Activated CD4-positive, alpha-beta T cell treated with anti-CD3 and anti-CD28 coated beads, Interleukin-2, amount 50 U/mL, for 1 hour (primary cell): Measurements from ENCODE around the gene TLE6.
A peak's percentile ranks its signal among the peaks of the same experiment; 100 is the strongest.
"Not testable (repeated sequence)": the region's sequence is repeated elsewhere in the genome, so short reads cannot be mapped to it uniquely, and the experiment has no call there.

Experiments used
- DNase-seq: peaks from one replicate; pipeline ENCODE4 v3.0.0-alpha.2; 2020

Gene TLE6

DNA sequence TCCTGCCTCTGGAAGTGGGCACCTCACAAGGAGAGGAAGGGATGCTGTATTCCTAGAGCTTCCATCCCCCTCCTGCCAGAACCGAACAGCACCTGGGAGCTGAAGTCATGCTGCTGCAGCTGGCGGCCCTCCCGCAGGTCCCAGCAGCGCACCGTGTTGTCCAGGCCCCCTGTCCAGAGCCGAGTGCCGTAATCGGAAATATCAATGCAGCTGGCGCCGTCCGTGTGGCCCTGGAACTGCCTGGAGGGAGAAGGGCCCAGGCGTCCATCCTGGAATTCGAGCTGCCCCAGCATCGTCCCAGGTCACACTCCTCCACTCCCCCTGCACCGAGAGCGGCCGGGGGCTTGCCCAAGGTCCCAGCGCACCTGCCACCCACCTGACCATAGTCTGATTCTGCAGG is 28.0 kb downstream of the TLE6 start:
- DNase-seq: no peak

DNA sequence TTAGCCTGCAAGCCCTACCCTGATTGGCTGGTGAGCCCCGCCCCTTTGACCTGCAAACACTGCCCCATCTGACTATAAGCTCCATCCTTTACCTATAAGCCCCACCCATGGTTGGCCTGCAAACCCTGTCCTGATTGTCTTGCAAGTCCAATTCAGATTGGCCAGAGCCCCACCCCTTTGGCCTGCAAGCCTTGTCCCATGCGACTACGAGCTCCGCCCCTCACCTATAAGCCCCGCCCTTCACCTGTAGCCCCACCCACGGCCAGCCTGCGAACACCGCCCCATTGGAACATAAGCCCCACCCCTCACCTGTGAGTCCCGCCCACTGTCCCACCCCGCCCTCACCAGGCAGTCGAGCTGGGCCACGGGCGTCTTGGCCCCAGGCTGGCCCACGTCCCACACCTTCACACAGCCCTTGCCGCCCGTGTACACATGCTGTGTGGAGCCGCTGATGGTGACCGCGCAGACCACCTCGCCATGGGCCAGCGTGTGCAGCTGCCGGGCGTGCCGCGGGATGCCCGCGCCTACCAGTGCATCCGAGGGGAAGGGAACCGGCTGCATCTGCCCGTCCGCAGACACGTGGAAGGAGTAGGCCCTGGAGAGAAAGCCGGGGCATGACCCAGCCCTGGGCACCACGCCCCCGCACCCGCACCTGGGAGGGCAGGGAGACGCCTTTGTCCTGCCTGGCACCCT is 28.9 kb downstream of the TLE6 start:
- DNase-seq: peak; percentile 25

DNA sequence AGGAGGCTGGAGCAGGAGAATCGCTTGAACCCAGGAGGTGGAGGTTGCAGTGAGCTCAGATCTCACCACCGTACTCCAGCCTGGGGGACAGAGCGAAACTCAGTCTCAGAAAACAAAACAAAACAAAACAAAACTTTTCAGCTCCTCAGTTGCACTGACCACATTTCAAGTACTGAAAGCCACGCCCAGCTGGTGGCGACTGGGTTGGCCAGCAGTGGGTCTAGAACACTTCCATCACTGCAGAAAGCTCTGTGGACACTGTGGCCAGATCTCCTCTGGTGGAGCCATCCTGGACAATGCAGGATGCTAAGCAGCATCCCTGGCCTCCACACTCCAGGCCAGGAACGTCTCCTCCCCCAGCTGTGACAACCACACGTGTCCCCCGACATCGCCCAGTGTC is 30.6 kb downstream of the TLE6 start:
- no peak for DNase-seq

DNA sequence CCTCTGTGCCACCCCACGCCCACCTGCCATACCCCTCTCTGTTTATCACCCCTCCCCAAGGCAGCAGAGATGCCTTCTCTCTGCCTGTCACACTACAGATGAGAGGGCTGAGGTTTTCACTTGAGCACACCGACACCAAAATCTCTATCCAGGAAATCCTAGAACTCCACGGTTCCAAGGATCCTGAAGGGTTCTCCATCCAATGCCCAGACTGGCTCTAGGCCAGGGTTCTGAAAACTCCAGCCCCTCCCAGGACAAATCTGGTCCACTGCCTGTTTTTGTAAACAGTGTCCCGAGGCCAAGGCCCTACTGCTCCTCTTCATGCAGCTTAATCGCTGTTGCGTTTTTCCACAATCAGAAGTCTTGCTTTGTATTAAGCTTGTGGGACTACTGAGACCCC is 31.6 kb downstream of the TLE6 start:
- no peak for DNase-seq

DNA sequence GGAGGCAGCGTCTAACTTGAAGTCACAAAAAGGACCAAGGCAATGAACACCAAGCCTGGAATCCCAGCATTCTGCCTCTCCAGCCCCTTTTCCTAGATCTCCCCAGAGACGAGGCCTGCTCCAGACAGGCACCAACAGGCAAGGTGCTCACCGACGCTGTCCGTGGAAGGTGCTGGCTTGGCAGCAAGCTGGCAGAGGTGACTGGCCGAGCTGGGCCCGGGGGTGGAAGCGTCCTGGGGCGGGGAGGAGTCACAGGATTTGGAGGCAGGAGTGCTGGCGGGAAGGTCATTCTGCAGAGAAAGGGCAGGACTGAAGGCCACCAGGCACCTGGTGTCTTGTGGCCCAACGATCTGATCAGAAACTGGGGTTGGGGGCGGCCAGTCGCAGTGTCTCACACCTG is 33.5 kb downstream of the TLE6 start:
- no peak for DNase-seq

DNA sequence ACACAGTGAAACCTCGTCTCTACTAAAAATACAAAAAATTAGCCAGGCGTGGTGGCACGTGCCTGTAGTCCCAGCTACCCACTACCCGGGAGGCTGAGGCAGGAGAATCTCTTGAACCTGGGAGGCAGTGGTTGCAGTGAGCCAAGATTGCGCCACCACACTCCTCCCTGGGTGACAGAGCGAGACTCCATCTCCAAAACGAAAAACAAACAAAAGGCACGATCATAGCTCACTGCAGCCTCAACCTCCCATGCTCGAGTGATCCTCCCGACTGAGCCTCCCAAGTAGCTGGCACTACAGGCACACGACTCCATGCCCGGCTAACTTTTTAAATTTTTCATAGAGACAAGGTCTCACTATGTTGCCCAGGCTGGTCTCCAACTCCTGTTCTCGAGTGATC is 34.7 kb downstream of the TLE6 start:
- DNase-seq: not testable (repeated sequence)

DNA sequence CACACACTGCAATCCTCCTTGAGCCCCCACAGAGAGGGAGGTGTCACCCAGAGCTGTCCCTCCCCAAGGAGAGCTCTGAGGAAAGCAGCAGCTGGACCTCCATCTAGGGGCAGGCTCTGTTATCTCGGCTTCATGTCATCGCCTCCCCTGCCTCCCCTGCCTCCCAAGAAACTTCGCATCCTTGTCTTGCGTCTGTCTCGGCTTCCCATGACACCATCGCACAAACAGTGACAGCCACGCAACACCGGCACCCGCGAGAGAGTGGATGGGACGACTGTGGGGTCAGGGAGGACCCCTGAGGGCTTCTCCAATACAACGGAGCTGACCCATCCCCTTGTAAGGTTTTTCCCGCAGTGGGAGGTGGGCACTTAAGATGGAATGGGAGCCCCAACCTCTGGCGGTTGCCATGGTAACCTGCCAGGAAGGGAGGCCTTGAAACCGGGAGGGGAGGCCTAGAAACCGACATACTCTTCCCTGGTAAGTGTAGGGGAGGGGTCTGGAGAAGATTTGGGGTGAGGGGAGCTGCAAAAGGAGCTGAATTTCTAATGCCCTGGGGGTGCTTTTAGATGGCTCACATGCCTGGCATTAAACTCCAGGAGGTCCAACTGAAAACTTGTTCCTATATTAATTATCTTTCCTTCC is 35.4 kb downstream of the TLE6 start:
- no peak for DNase-seq

DNA sequence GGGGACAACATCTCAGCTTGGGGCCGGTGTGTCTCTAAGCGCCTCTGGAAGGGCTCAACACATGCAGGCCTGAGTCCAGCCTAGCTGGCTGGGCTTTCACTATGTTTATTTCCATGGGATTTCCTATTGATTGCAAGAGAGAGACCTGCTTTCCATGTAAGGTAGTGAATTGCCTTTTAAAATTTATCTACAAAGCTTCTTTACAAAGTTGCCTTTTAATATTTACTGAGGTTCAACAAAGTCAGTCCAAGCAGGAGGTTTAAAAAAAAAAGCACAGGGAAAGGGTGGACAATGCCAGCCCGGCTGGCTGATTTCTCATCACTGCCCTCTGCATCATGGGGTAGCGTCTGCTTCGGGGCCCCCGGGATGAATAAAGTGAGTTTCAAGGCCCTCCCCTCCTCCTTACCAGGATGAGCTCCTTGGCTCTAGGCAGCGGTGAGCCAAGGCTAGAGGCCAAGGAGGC is 35.9 kb downstream of the TLE6 start:
- no peak for DNase-seq

DNA sequence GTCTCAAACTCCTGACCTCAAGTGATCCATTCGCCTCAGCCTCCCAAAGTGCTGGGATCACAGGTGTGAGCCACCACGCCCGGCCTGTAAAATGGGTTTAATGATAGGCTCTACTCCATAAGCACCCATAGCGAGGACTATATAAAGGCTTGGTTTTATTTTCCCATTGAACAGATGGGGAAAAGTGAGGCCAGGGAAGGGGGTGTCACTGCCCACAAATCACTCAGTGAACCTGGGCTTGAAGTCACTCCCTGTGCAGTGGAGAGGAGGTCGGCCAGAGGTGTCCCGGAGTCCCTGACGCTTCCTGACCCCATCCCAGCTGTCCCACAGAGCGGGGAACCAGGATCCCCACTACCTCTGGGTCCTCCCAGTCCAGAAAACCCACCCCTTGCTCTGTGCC is 36.8 kb downstream of the TLE6 start:
- no peak for DNase-seq

DNA sequence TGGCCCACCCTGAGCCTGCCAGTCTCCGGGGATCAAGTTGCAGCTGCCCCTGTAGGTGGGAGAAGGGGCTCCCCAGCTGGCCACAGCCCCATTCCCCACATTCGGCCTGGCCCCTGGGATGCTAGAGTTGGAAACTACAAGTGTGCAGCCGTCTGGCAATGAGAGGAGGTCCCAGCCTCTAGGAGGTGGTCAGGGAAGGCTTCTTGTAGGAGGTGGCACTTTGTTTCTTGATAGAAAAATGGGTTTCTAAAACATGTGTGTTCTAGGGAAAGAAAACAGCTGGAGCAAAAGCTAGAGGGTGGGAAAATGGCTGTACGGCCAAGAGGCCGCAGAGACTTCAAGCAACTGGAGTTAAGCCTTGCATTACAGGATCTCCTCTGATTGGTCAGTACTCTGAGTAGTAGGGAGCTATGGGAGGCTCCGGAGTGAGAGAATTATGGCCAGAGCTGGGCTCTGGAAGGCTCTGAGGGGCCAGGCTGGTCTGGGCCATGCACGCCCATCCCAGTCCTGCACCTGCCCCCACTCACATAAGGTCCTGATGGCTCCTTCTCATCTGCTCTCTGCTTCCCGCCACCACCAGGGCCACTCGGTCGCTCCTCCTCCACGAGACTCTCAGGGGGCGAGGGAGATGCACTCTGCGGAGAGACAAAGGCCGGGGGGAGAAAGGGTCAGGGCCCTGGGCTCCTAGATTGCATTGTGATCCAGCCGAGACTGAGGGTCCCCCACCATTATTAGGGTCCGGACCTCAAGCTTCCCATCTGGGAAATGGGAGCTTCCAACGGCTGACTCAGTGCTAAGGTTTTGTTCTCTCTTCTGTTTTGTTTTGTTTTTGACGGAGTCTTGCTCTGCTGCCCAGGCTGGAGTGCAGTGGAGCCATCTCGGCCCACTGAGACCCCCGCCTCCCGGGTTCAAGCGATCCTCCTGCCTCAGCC is 38.0 kb downstream of the TLE6 start:
- no peak for DNase-seq

DNA sequence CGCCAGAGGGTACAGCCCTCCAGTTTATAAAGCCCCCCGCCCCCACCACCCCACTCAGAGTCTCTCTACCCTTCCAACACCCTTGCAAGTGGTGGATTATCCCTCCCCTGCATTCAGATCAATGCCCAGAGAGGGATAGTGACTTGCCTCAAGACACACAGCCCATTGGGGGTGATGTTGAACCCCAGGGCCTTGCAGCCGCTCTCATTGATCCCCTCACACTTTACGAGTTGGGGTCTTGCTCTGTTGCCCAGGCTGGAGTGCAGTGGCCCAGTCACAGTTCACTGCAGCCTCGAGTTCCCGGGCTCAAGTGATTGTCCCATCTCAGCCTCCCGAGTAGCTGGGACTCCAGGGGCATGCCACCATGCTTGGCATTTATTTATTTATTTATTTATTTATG is 40.6 kb downstream of the TLE6 start:
- no peak for DNase-seq

DNA sequence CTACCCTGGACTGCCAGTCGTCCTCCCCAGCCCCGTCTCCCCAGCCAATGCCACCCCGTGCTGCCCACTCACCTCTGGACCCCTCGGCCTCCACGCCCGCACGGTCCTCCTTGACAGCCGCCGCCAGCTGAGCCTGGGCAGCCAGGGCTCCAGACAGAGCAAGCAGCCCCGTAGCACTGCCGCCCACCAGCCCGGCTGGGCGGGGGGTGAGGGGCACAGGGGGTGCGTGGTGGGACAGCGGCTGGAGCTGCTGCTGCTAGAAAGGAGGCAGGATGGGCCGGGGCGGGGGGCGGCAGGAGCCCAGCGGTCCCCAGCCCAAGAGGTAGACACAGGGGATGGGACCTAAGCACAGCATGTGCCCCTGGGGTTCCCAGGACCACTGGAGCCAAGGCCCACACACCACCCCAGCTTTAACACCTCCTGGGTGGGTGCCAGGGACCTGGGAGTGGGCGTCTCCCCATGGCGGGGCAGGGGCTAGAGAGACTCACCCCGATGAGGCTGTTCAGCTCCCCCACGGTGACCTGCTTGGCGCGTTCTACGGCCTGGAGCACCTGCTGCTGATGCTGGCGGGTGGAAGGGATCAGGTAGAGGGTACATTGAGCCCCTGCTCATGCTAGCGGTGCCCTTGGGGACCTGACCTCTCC is 42.0 kb downstream of the TLE6 start:
- no peak for DNase-seq

DNA sequence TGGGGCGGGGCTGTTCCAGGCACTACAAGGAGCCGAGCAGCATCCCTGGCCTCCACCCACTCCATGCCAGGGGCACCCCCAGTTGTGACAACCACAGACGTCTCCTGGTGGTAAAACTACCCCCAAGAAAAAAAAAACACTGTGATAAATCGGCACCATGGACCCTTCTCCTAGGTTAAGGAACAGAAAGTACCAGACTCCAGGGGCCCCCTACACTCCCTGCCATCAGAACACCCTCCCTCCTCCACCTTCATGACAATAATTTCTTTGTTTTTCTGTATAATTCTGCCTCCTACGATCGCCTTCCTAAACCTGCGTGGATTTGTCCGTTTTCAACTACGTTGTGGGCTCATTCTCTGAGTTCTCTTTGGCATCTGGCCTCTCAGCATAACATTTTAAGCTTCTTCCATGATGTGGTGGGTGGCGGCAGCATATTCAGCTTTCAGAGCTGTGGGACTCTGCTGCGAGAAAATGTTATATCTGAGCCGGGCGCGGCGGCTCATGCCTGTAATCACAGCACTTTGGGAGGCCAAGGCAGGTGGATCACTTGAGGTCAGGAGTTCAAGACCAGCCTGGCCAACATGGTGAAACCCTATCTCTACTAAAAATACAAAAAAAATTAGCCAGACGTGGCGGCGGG is 43.1 kb downstream of the TLE6 start:
- no peak for DNase-seq

DNA sequence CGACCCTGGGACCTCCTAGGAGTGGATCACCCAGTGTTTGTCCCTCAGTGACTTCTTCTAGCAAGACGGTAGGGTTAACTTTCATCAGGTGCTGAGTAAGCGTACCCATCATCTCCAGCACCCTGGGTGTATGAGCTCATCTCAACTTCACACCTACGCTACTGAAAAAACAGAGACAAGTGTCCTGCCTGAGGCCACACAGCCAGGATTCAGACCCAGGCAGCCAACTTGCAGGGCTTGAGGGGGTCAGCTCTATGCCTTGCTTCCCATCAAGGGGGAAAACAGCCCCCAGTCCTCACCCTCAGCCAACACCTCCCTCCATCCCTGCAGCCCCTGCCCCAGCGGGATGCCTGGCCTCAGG is 47.1 kb downstream of the TLE6 start:
- DNase-seq: no peak

DNA sequence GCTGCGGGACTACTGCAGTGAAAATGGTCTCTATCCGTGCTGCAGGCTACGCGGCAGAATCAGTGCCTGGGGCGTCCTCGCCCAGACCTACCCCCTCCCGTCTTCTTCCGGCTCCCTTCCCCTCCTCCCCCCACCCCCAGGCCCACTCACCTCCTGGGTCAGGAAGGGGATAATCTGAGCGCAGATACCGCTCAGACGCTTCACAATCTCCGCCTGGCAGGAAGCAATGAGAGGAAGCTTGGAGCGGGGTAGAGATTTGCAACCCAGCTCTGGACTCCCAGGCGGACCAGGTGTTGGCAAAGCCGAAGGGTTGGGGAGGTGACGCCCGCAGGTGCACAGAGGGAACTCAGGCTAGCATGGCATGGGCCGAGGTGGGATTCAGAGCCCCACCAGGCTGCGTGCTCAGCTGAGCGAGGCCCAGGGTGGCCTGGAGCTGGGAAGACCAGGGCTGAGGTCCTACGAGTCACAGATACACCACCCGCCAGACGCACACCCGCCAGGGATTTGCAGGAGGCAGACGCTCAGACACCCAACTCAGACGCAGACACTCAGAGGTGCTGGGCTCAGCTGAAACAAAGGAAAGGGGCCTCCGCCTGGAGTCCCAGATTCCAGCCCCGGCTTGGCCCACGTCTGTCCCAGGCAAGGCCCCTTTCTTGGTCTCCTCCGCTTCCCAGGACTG is 47.6 kb downstream of the TLE6 start:
- no peak for DNase-seq

DNA sequence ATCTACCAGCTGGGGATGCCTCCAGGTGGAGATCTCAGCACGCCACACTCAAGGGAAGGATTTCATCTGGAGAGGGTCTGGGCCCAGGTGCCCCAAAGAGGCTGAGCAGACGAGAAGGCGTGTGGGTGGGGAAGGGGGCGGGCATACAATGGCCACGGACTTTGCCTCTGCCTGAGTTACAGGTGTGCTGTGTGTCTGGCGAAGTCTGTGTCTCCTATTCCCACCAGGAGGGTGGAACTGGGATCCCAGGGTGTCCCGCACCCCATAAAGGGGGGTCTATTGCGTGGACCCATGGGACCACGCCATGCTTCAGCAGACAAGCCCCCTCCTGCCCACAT is 48.2 kb downstream of the TLE6 start:
- DNase-seq: no peak

DNA sequence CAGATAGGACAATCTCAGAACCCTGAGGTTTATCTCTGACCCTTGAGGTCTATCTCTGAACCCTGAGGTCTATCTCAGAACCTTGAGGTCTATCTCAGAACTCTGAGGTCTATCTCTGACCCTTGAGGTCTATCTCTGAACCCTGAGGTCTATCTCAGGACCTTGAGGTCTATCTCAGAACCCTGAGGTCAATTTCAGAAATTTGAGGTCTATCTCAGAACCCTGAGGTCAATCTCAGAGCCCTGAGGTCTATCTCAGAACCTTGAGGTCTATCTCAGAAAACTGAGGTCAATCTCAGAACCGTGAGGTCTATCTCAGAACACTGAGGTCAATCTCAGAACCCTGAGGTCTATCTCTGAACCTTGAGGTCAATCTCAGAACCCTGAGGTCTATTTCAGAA is 49.4 kb downstream of the TLE6 start:
- DNase-seq: no peak

DNA sequence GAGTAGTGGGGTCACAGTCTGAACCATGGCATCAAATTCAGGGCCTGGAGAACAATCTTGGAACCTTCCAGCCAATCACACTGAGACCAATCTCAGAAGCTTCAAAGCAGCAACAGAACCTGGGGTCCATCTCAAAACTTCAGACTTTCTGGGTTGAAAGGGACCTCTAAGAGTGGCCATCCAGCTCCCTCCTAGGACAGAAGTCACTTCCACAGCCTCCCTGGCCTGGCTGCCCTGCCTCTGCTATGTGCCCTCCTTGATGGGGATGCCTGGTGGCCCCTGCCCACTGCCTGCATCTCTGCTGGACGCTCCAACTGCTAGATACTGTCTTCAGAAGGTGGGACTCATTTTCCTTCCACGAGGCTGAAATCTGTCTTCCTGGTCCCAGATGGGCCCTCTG is 49.9 kb downstream of the TLE6 start:
- DNase-seq: no peak

DNA sequence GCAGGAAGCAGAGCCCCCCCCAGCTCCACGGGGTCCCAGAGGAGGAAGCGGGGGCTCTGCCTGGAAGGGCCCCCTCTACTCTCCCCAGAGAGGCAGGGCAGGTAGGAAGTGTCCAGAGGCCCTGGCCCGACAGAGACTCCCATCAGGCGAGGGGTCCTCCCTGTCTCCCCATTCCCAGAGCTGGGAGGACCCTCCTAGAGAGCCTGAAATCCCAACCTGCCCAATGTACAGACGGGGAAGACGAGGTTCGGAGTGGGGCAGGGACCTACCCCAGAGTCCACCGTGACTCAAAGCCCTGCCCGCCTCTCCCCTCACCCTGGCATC is 50.6 kb downstream of the TLE6 start:
- no peak for DNase-seq

DNA sequence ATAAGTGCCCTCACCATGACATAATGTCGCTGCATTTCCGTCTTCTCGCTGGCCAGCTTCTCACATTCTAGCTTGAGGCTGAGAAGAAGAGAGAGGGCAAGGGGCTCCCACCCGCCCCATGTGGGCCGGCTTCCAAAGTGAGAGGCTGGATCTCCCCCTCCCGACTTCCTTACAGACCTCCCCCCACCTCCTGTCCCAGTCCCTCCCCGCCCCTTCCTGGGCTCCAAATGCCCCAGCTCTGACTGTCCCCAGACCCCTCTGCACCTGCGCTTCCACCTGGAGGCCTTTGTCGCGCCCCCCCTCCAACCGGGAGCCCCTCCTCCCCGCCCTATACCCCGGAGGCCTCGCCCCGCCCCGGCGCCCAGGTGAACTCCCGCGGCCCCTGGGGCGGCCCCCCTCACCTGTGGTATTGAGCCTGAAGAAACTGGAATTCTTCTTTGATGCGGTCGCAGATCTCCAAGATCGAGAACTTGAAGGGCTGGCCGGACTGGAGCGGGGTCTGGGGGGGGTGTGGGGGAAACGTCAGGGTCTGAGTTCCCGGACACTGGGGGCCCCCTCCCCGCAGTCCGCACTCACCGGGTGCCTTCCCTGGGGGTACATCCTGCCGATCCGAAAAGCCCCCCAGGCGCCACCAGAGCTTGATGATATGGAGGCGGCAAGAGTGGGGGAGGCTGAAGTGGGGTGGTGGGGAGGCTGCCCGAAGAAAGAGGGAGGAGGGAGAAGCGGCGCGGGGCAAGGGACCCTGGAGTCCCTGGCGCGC is 51.1 kb downstream of the TLE6 start:
- no peak for DNase-seq

DNA sequence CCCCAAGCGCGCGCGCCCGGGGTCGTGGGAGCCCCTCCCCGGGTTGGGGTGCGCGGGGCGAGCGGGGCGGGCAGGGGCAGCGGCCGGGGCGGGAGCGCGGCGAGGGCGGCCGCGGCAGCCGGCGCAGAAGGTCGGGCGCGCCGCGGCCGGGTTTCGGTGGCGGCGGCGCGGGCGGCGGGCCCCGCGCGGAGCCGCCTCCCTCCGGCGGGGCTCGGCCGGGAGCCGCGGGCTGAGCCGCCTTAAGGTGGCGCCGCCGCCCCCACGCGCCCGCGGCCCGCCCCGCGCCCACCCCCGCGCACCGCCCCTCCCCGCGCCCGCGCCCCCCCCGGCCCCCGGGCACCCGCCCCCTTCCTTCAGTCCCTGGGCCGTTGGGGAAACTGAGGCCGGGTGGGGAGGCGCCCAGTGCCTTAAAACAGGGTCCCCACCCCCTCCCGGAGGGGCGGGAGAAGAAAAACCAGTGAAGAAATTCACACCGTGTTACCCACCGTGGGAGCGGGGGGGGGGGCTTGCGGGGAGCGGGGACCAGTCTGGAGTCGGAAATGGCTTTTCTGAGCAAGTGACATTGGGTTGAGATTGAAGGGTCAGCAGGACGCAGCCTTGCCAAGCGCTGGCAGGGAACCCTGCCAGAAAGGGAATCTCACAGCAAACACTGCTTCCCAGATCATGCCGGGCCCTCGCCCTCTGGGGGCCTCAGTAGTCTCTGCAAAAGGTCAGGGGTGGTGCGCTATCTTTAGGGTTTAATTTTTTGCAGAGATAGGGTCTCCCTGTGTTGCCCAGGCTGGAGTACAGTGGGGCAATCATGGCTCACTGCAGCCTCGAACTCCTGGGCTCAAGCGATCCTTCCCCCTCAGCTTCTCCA is 51.9 kb downstream of the TLE6 start, which contains the start of gene TLE2:
Gene TLE2, minus strand, starts transcription at position 216 of the 859 bp plus-strand sequence. CDS start 376 bp downstream, outside the sequence.
- DNase-seq: no peak
